HEK293 (cell line): ENCODE data around the gene SLC6A17.

Source experiments
- CTCF ChIP-seq: fragments of 450-650 bp; formaldehyde crosslinking; IDR thresholded peaks from 2 replicates; pipeline ENCODE4 v1.5.1; 2016; ENCODE audit warnings: missing biosample characterization, missing genetic modification characterization
- FEZF1 ChIP-seq: fragments of 450-650 bp; formaldehyde crosslinking; IDR thresholded peaks from 2 replicates; pipeline ENCODE4 v1.5.1; 2016; ENCODE audit warnings: missing biosample characterization, missing genetic modification characterization
- HOXA7 ChIP-seq: sonication (generic); formaldehyde crosslinking; IDR thresholded peaks from 2 replicates; pipeline ENCODE4 v1.8.1; 2022; ENCODE audit warnings: missing genetic modification reagents, borderline replicate concordance
- KLF1 ChIP-seq: fragments of 450-650 bp; formaldehyde crosslinking; IDR thresholded peaks from 2 replicates; pipeline ENCODE4 v1.5.1; 2016; ENCODE audit warnings: missing biosample characterization, missing genetic modification characterization
- KLF8 ChIP-seq: fragments of 450-650 bp; formaldehyde crosslinking; IDR thresholded peaks from 2 replicates; pipeline ENCODE4 v1.5.1; 2016; ENCODE audit warnings: missing biosample characterization, missing genetic modification characterization
- PBX3 ChIP-seq: sonication (generic); formaldehyde crosslinking; IDR thresholded peaks from 2 replicates; pipeline ENCODE4 v1.8.1; 2022; ENCODE audit warnings: mild to moderate bottlenecking, moderate library complexity, missing genetic modification reagents
- SP3 ChIP-seq: fragments of 450-650 bp; formaldehyde crosslinking; IDR thresholded peaks from 2 replicates; pipeline ENCODE4 v1.5.1; 2016; ENCODE audit warnings: missing biosample characterization, missing genetic modification characterization
- ZBTB8A ChIP-seq: fragments of 450-650 bp; formaldehyde crosslinking; IDR thresholded peaks from 2 replicates; pipeline ENCODE4 v1.5.1; 2016; ENCODE audit warnings: missing biosample characterization, missing genetic modification characterization
- ZFHX2 ChIP-seq: fragments of 450-650 bp; formaldehyde crosslinking; conservative IDR thresholded peaks from 2 replicates; pipeline ENCODE4 v1.5.1; 2016; ENCODE audit warnings: missing biosample characterization, missing genetic modification characterization
- ZFP37 ChIP-seq: fragments of 450-650 bp; formaldehyde crosslinking; IDR thresholded peaks from 2 replicates; pipeline ENCODE4 v1.5.1; 2016; ENCODE audit warnings: missing biosample characterization, missing genetic modification characterization
- ZFP41 ChIP-seq: fragments of 450-650 bp; formaldehyde crosslinking; IDR thresholded peaks from 2 replicates; pipeline ENCODE4 v1.5.1; 2016; ENCODE audit warnings: missing biosample characterization, missing genetic modification characterization, borderline replicate concordance
- ZNF138 ChIP-seq: fragments of 450-650 bp; formaldehyde crosslinking; IDR thresholded peaks from 2 replicates; pipeline ENCODE4 v1.5.1; 2016; ENCODE audit warnings: missing biosample characterization, missing genetic modification characterization, borderline replicate concordance
- ZNF148 ChIP-seq: fragments of 450-650 bp; formaldehyde crosslinking; IDR thresholded peaks from 2 replicates; pipeline ENCODE4 v1.5.0; 2017; ENCODE audit warnings: missing biosample characterization, missing genetic modification characterization, borderline replicate concordance
- ZNF239 ChIP-seq: fragments of 450-650 bp; formaldehyde crosslinking; IDR thresholded peaks from 2 replicates; pipeline ENCODE4 v1.5.1; 2016; ENCODE audit warnings: missing biosample characterization, missing genetic modification characterization
- ZNF280C ChIP-seq: fragments of 450-650 bp; formaldehyde crosslinking; IDR thresholded peaks from 2 replicates; pipeline ENCODE4 v1.5.1; 2016; ENCODE audit warnings: missing biosample characterization, missing genetic modification characterization
- ZNF311 ChIP-seq: fragments of 450-650 bp; formaldehyde crosslinking; IDR thresholded peaks from 2 replicates; pipeline ENCODE4 v1.5.1; 2017; ENCODE audit warnings: missing biosample characterization, missing genetic modification characterization, borderline replicate concordance
- ZNF518A ChIP-seq: fragments of 450-650 bp; formaldehyde crosslinking; conservative IDR thresholded peaks from 2 replicates; pipeline ENCODE4 v1.5.1; 2016; ENCODE audit warnings: low read depth, missing biosample characterization, missing genetic modification characterization
- ZNF530 ChIP-seq: fragments of 450-650 bp; formaldehyde crosslinking; IDR thresholded peaks from 2 replicates; pipeline ENCODE4 v1.5.1; 2016; ENCODE audit warnings: low read depth, missing biosample characterization, missing genetic modification characterization
- ZNF558 ChIP-seq: fragments of 450-650 bp; formaldehyde crosslinking; IDR thresholded peaks from 2 replicates; pipeline ENCODE4 v1.5.1; 2016; ENCODE audit warnings: missing biosample characterization, missing genetic modification characterization
- ZNF658 ChIP-seq: fragments of 450-650 bp; formaldehyde crosslinking; IDR thresholded peaks from 2 replicates; pipeline ENCODE4; 2016; ENCODE audit warnings: missing biosample characterization, missing genetic modification characterization
- ZNF660 ChIP-seq: fragments of 450-650 bp; IDR thresholded peaks from 2 replicates; pipeline ENCODE4 v1.5.1; 2018; ENCODE audit warnings: missing biosample characterization, mild to moderate bottlenecking, missing genetic modification characterization
- ZNF76 ChIP-seq: fragments of 450-650 bp; formaldehyde crosslinking; IDR thresholded peaks from 2 replicates; pipeline ENCODE4; 2016; ENCODE audit warnings: low read depth, missing biosample characterization, missing genetic modification characterization, borderline replicate concordance
- ZNF785 ChIP-seq: fragments of 450-650 bp; formaldehyde crosslinking; IDR thresholded peaks from 2 replicates; pipeline ENCODE4 v1.5.1; 2016; ENCODE audit warnings: missing biosample characterization, missing genetic modification characterization
- ZNF791 ChIP-seq: fragments of 450-650 bp; formaldehyde crosslinking; IDR thresholded peaks from 2 replicates; pipeline ENCODE4 v1.5.1; 2016; ENCODE audit warnings: missing biosample characterization, missing genetic modification characterization
- ZNF792 ChIP-seq: fragments of 450-650 bp; formaldehyde crosslinking; IDR thresholded peaks from 2 replicates; pipeline ENCODE4 v1.5.1; 2016; ENCODE audit warnings: missing biosample characterization, missing genetic modification characterization
- ZXDB ChIP-seq: fragments of 450-650 bp; formaldehyde crosslinking; IDR thresholded peaks from 2 replicates; pipeline ENCODE4 v1.5.1; 2016; ENCODE audit warnings: missing biosample characterization, missing genetic modification characterization

SLC6A17 gene

GRCh38 chr1:110209715-110210603 lies 59.7 kb downstream of the SLC6A17 start, which contains the start of gene KCNC4 (continued):
- TF ChIP-seq CTCF (no peak), ZNF660 (tag by site-specific recombination) (no peak; the same call in 1 of the 2 replicates), KLF1 (tag by site-specific recombination) (peak; percentile 32), ZXDB (tag by site-specific recombination) (peak; percentile 99), ZNF791 (tag by site-specific recombination) (no peak), ZNF558 (tag by site-specific recombination) (no peak), ZNF239 (no peak), PBX3 (CRISPR knock-in tag) (peak; percentile 33; the same call in 1 of the 2 replicates), KLF8 (tag by site-specific recombination) (peak; percentile 65), ZFP41 (tag by site-specific recombination) (no peak), ZNF658 (tag by site-specific recombination) (no peak), ZFHX2 (peak; percentile 63), ZFP37 (tag by site-specific recombination) (no peak), ZNF76 (tag by site-specific recombination) (0 out of 2 replicates have a peak, but pooled peaks have one; percentile 30), ZNF792 (tag by site-specific recombination) (no peak; the same call in 1 of the 2 replicates), ZNF138 (no peak), FEZF1 (tag by site-specific recombination) (no peak), ZNF530 (tag by site-specific recombination) (peak; percentile 37; the same call in 1 of the 2 replicates), HOXA7 (CRISPR knock-in tag) (no peak), SP3 (tag by site-specific recombination) (peak; percentile 79), ZNF518A (no peak), ZNF148 (no peak), ZNF785 (tag by site-specific recombination) (no peak), ZBTB8A (tag by site-specific recombination) (peak; percentile 89), ZNF280C (no peak), ZNF311 (tag by site-specific recombination) (no peak)
